AG09319 (cell line): Measurements from ENCODE around the gene ZDHHC21.

Source experiments
- DNase-seq: peaks from one replicate; pipeline ENCODE4 v3.0.0-alpha.2; 2010; ENCODE audit warnings: low read depth; ENCODE audit errors: extremely low read depth
- CTCF ChIP-seq: IDR thresholded peaks from 2 replicates; pipeline ENCODE4 v1.5.1; 2011; ENCODE audit warnings: low read depth, mild to moderate bottlenecking, inconsistent platforms, low read length, moderate library complexity

The ZDHHC21 gene

GRCh38 chr9:14722391-14723035 is 29.3 kb upstream of the ZDHHC21 start, which contains the start of gene CER1:
TSS of gene CER1 (minus strand) at chr9:14722733. CDS start at chr9:14722672, 61 bp downstream.
- no peak for TF ChIP-seq CTCF
- DNase-seq, result no peak

GRCh38 chr9:14719231-14719923 is 26.1 kb upstream of the ZDHHC21 start:
- no peak for DNase-seq
- no peak for TF ChIP-seq CTCF

GRCh38 chr9:14715102-14715501 is 21.9 kb upstream of the ZDHHC21 start:
- no peak for TF ChIP-seq CTCF
- DNase-seq, result no peak

GRCh38 chr9:14713187-14713767 is 20.0 kb upstream of the ZDHHC21 start:
- DNase-seq, result no peak
- no peak for TF ChIP-seq CTCF

GRCh38 chr9:14710804-14711203 is 17.6 kb upstream of the ZDHHC21 start:
- no peak for DNase-seq
- TF ChIP-seq CTCF, result no peak

- DNase-seq, result no peak
- TF ChIP-seq CTCF, result no peak
Observed at GRCh38 chr9:14706530-14707140, 13.4 kb upstream of the ZDHHC21 start.

GRCh38 chr9:14705079-14705478 is 11.8 kb upstream of the ZDHHC21 start:
- DNase-seq, result no peak
- TF ChIP-seq CTCF, result no peak
